ENCODE results near the gene NPAS3. TPM values are rescaled to one million over a fixed set of nuclear protein-coding genes. Genes with fewer than 3 reads are reported as not detected.

NPAS3 gene
- total RNA-seq, 1 experiment from 2014 or later: 15.6 TPM

GRCh38 chr14:32968972-32969544, 30.4 kb downstream of the NPAS3 start:
- no peak for DNase-seq (ENCODE audit: low spot score)
- no peak overlapping the region for H3K4me3 ChIP-seq (ENCODE audit: low read depth, low read length, poor library complexity, severe bottlenecking)
- no peaks in the 10 kb centered on the region for H3K27me3 ChIP-seq (replicated peaks; ENCODE audit: insufficient read depth, low read depth, low read length, poor library complexity)
- H3K27ac ChIP-seq (ENCODE audit: low read depth, low read length, poor library complexity, severe bottlenecking): no peak overlapping the region
- H3K9me3 ChIP-seq (ENCODE audit: low read depth, low read length, poor library complexity, severe bottlenecking): no peaks in the 10 kb centered on the region
- H3K36me3 ChIP-seq (ENCODE audit: insufficient read depth, low read length, poor library complexity, severe bottlenecking): no peaks in the 10 kb centered on the region
- peaks cover 13% of the 10 kb centered on the region for H3K4me1 ChIP-seq (ENCODE audit: insufficient read depth, low read length, poor library complexity, severe bottlenecking)
- TF ChIP-seq, protein P1, sequence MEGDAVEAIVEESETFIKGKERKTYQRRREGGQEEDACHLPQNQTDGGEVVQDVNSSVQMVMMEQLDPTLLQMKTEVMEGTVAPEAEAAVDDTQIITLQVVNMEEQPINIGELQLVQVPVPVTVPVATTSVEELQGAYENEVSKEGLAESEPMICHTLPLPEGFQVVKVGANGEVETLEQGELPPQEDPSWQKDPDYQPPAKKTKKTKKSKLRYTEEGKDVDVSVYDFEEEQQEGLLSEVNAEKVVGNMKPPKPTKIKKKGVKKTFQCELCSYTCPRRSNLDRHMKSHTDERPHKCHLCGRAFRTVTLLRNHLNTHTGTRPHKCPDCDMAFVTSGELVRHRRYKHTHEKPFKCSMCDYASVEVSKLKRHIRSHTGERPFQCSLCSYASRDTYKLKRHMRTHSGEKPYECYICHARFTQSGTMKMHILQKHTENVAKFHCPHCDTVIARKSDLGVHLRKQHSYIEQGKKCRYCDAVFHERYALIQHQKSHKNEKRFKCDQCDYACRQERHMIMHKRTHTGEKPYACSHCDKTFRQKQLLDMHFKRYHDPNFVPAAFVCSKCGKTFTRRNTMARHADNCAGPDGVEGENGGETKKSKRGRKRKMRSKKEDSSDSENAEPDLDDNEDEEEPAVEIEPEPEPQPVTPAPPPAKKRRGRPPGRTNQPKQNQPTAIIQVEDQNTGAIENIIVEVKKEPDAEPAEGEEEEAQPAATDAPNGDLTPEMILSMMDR (conservative IDR thresholded peaks at IDR 0.05; ENCODE audit: low read depth, low read length): no peak
- TF ChIP-seq EZH2 (IDR thresholded peaks at IDR 0.05; ENCODE audit: borderline replicate concordance, low read depth, low read length, poor library complexity, severe bottlenecking): no peak
- ChIA-PET POLR2A (ENCODE audit: low non-redundant PET) (no interaction called here), CTCF (no interaction called here)
- BruUV-seq (replicated peaks): no TSS peak
- intact Hi-C loops (cut with micrococcal nuclease; ENCODE audit: unreplicated experiment): no loop called here

DNA sequence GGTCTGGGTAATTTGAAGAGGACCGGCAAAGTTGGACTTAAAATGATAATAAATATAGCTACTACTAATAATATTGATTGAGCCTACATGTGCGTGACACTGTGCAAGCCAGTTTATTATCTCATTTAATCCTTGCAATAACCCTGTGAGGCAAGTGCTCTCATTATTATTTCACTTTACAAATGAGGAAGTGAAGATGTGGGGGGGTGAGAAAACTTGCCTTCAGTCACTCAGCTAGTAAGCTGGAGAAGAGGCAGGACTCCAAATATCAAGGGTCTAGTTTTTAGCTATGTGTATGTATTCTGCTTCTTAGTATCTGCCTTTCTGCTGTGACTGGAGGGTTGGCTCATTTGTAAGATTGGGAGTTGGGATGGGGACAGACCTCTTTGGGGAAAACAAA, 39.2 kb downstream of the NPAS3 start:
- DNase-seq (ENCODE audit: low spot score): no peak
- ChIA-PET POLR2A (ENCODE audit: low non-redundant PET) (no interaction called here), CTCF (no interaction called here)
- no TSS peak for BruUV-seq (replicated peaks)
- no peak overlapping the region for H3K4me3 ChIP-seq (ENCODE audit: low read depth, low read length, poor library complexity, severe bottlenecking)
- intact Hi-C loops (cut with micrococcal nuclease; ENCODE audit: unreplicated experiment): no loop called here
- no peaks in the 10 kb centered on the region for H3K36me3 ChIP-seq (ENCODE audit: insufficient read depth, low read length, poor library complexity, severe bottlenecking)
- TF ChIP-seq, protein P1 (conservative IDR thresholded peaks at IDR 0.05; ENCODE audit: low read depth, low read length): no peak
- no peak for TF ChIP-seq EZH2 (IDR thresholded peaks at IDR 0.05; ENCODE audit: borderline replicate concordance, low read depth, low read length, poor library complexity, severe bottlenecking)
- H3K27ac ChIP-seq (ENCODE audit: low read depth, low read length, poor library complexity, severe bottlenecking): peak overlapping the region; percentile 35
- H3K27me3 ChIP-seq (replicated peaks; ENCODE audit: insufficient read depth, low read depth, low read length, poor library complexity): no peaks in the 10 kb centered on the region
- H3K4me1 ChIP-seq (ENCODE audit: insufficient read depth, low read length, poor library complexity, severe bottlenecking): peaks cover 50% of the 10 kb centered on the region
- H3K9me3 ChIP-seq (ENCODE audit: low read depth, low read length, poor library complexity, severe bottlenecking): no peaks in the 10 kb centered on the region

GRCh38 chr14:32978691-32979255, 40.1 kb downstream of the NPAS3 start:
- no peaks in the 10 kb centered on the region for H3K27me3 ChIP-seq (replicated peaks; ENCODE audit: insufficient read depth, low read depth, low read length, poor library complexity)
- intact Hi-C loops (cut with micrococcal nuclease; ENCODE audit: unreplicated experiment): no loop called here
- H3K27ac ChIP-seq (ENCODE audit: low read depth, low read length, poor library complexity, severe bottlenecking): no peak overlapping the region
- no peaks in the 10 kb centered on the region for H3K9me3 ChIP-seq (ENCODE audit: low read depth, low read length, poor library complexity, severe bottlenecking)
- H3K4me3 ChIP-seq (ENCODE audit: low read depth, low read length, poor library complexity, severe bottlenecking): no peak overlapping the region
- H3K36me3 ChIP-seq (ENCODE audit: insufficient read depth, low read length, poor library complexity, severe bottlenecking): no peaks in the 10 kb centered on the region
- TF ChIP-seq, protein P1 (conservative IDR thresholded peaks at IDR 0.05; ENCODE audit: low read depth, low read length): no peak
- no peak for TF ChIP-seq EZH2 (IDR thresholded peaks at IDR 0.05; ENCODE audit: borderline replicate concordance, low read depth, low read length, poor library complexity, severe bottlenecking)
- H3K4me1 ChIP-seq (ENCODE audit: insufficient read depth, low read length, poor library complexity, severe bottlenecking): peaks cover 50% of the 10 kb centered on the region
- ChIA-PET CTCF (no interaction called here), POLR2A (ENCODE audit: low non-redundant PET) (no interaction called here)
- DNase-seq (ENCODE audit: low spot score): no peak
- BruUV-seq (replicated peaks): no TSS peak
